GM19099 (cell line): ENCODE measurements around the gene AK2.

Experiments used
- POLR2A ChIP-seq: IDR thresholded peaks from 3 replicates; pipeline ENCODE4 v1.6.1; 2011; ENCODE audit warnings: low read depth; ENCODE audit not compliant: insufficient read length; ENCODE audit errors: extremely low read depth

AK2 gene

DNA sequence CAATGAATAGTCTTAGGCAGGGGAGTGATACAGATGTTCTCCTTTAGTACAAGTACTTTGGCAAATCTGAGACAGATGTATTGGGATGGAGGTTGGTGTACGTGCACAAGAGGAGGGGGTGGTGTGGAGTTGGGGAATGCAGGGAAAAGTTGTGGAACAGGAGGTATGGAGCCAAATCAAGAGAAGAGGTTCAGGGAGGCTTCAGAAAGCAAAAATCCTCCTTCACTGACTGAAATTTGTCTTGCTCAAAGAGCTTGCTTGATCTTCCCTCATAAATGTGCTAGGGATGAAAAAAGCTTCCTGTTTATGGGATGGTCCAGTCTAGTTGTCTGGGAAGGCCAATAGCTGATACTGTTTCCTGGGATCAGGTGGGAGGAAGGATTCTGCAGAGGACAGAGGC lies 77.9 kb downstream of the AK2 start:
- TF ChIP-seq POLR2A: no peak
